Activated CD8-positive, alpha-beta T cell treated with anti-CD3 and anti-CD28 coated beads for 36 hours (primary cell): ENCODE results near the gene LMOD2. TPM values are rescaled to one million over a fixed set of nuclear protein-coding genes. Genes with fewer than 3 reads are reported as not detected.

Experiments used
- ATAC-seq: fragments of 200-7000 bp; cut with Tn5 transposase; one replicate; pipeline ENCODE4 v1.10.0; 2021; ENCODE audit warnings: mild to moderate bottlenecking, moderate library complexity
- CTCF ChIA-PET: fragments of 350-600 bp; sonication (Branson Sonifier 250); formaldehyde crosslinking; loops from one replicate; lab custom pipeline; 2021; ENCODE audit warnings: antibody characterized with exemption; lab: Charles Lee
- POLR2A ChIA-PET: fragments of 350-600 bp; sonication (Branson Sonifier 250); formaldehyde crosslinking; loops from one replicate; lab custom pipeline; 2021; ENCODE audit warnings: antibody characterized with exemption; lab: Charles Lee
- DNase-seq: peaks from one replicate; pipeline ENCODE4 v3.0.0-alpha.2; 2020
- H3K27ac Mint-ChIP-seq: one replicate; pipeline ENCODE4 v1.8.0; 2021; ENCODE audit warnings: mild to moderate bottlenecking, mixed read lengths
- H3K27me3 Mint-ChIP-seq: one replicate; pipeline ENCODE4 v1.8.0; 2021; ENCODE audit warnings: mixed read lengths
- H3K36me3 Mint-ChIP-seq: one replicate; pipeline ENCODE4 v1.8.0; 2021; ENCODE audit warnings: low read depth, mixed read lengths
- H3K4me1 Mint-ChIP-seq: one replicate; pipeline ENCODE4 v1.8.0; 2021; ENCODE audit warnings: low read depth, mixed read lengths
- H3K4me3 Mint-ChIP-seq: one replicate; pipeline ENCODE4 v1.8.0; 2021; ENCODE audit warnings: mild to moderate bottlenecking, moderate library complexity, mixed read lengths
- H3K9me3 Mint-ChIP-seq: one replicate; pipeline ENCODE4 v1.8.0; 2021; ENCODE audit warnings: mixed read lengths
- intact Hi-C: fragments of 100-400 bp; cut with micrococcal nuclease; formaldehyde crosslinking; loops from one replicate; pipeline ENCODE4 v1.10.0; 2022
- total RNA-seq, 2 experiments: library from RNA; stranded (reverse); gene quantifications; one replicate each; pipeline ENCODE4 v1.2.3, GENCODE V29; 2021
- TF ChIP-seq, protein P1 (sequence below): fragments of 200-600 bp; IDR thresholded peaks from one replicate; pipeline ENCODE4 v1.8.0; 2022; ENCODE audit warnings: antibody characterized with exemption, mild to moderate bottlenecking

LMOD2 gene, protein sequence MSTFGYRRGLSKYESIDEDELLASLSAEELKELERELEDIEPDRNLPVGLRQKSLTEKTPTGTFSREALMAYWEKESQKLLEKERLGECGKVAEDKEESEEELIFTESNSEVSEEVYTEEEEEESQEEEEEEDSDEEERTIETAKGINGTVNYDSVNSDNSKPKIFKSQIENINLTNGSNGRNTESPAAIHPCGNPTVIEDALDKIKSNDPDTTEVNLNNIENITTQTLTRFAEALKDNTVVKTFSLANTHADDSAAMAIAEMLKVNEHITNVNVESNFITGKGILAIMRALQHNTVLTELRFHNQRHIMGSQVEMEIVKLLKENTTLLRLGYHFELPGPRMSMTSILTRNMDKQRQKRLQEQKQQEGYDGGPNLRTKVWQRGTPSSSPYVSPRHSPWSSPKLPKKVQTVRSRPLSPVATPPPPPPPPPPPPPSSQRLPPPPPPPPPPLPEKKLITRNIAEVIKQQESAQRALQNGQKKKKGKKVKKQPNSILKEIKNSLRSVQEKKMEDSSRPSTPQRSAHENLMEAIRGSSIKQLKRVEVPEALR
- not detected for total RNA-seq

DNA sequence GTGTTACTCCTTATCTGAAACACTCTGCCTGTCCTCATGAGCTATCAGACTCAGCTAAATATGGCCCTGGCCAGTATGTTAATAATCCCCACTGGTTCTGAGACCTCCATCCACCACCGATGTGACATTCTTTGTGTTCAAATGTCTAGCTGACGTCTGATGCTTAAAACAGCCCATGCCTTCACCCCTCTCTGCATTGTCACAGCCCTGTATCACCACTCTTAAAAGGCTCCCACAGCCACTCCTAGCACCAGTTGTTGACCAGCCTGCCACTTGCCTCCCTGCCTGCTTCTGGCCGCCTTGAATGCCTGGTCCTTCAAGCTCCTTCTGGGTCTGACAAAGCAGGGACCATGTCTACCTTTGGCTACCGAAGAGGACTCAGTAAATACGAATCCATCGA, at the start of gene LMOD2:
Gene LMOD2, plus strand, starts transcription at position 253 of the 400 bp plus-strand sequence. Its CDS starts 98 bp downstream, at position 351.
- intact Hi-C loops, result no loop called here
- POLR2A ChIA-PET, result no interaction called here
- no peaks in the 10 kb centered on the region for H3K36me3 Mint-ChIP-seq
- H3K27me3 Mint-ChIP-seq, result peaks cover 9% of the 10 kb centered on the region
- TF ChIP-seq, protein P1, sequence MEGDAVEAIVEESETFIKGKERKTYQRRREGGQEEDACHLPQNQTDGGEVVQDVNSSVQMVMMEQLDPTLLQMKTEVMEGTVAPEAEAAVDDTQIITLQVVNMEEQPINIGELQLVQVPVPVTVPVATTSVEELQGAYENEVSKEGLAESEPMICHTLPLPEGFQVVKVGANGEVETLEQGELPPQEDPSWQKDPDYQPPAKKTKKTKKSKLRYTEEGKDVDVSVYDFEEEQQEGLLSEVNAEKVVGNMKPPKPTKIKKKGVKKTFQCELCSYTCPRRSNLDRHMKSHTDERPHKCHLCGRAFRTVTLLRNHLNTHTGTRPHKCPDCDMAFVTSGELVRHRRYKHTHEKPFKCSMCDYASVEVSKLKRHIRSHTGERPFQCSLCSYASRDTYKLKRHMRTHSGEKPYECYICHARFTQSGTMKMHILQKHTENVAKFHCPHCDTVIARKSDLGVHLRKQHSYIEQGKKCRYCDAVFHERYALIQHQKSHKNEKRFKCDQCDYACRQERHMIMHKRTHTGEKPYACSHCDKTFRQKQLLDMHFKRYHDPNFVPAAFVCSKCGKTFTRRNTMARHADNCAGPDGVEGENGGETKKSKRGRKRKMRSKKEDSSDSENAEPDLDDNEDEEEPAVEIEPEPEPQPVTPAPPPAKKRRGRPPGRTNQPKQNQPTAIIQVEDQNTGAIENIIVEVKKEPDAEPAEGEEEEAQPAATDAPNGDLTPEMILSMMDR, result no peak
- CTCF ChIA-PET, result interaction anchor here (1.3 kb wide), 1 partner anchor 31 kb away, joined by 6 read pairs; no protein-coding TSS in a partner anchor
- H3K4me3 Mint-ChIP-seq, result no peak within 1 kb of the TSS
- no peaks in the 10 kb centered on the region for H3K4me1 Mint-ChIP-seq
- H3K27ac Mint-ChIP-seq, result no peak within 1 kb of the TSS
- no peak for ATAC-seq
- DNase-seq, result no peak
- no peaks in the 10 kb centered on the region for H3K9me3 Mint-ChIP-seq

DNA sequence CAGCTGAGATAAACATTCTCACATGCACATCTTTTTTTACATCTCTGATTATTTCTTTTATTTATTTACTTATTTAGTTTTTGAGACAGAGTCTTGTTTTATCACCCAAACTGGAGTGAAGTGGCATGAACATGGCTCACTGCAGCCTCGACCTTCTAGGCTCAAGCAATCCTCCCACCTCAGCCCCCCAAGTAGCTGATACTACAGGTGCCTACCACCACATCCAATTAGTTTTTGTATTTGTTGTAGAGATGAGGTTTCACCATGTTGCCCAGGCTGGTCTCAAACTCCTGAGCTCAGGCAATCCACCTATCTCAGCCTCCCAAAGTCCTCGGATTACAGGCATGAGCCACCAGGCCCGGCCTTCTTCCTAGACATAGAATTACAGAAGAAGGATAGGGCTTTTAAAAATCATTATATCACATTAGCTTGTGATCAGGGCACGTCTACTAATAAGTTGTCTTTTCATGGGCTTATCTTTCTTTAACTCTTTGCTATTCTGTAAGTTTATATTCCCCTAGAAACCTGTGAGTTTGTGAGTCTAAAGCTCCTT, 48.2 kb upstream of the LMOD2 start:
- no peaks in the 10 kb centered on the region for H3K4me1 Mint-ChIP-seq
- H3K36me3 Mint-ChIP-seq, result no peaks in the 10 kb centered on the region
- no peak overlapping the region for H3K4me3 Mint-ChIP-seq
- ChIA-PET POLR2A (no interaction called here), CTCF (interaction anchor here (1.3 kb wide), 1 partner anchor 17 kb away, joined by 7 read pairs; no protein-coding TSS in a partner anchor)
- H3K9me3 Mint-ChIP-seq, result peaks cover 1% of the 10 kb centered on the region
- H3K27ac Mint-ChIP-seq, result no peak overlapping the region
- TF ChIP-seq, protein P1, result no peak
- intact Hi-C loops, result no loop called here
- DNase-seq, result no peak
- peaks cover 8% of the 10 kb centered on the region for H3K27me3 Mint-ChIP-seq
- no peak for ATAC-seq

DNA sequence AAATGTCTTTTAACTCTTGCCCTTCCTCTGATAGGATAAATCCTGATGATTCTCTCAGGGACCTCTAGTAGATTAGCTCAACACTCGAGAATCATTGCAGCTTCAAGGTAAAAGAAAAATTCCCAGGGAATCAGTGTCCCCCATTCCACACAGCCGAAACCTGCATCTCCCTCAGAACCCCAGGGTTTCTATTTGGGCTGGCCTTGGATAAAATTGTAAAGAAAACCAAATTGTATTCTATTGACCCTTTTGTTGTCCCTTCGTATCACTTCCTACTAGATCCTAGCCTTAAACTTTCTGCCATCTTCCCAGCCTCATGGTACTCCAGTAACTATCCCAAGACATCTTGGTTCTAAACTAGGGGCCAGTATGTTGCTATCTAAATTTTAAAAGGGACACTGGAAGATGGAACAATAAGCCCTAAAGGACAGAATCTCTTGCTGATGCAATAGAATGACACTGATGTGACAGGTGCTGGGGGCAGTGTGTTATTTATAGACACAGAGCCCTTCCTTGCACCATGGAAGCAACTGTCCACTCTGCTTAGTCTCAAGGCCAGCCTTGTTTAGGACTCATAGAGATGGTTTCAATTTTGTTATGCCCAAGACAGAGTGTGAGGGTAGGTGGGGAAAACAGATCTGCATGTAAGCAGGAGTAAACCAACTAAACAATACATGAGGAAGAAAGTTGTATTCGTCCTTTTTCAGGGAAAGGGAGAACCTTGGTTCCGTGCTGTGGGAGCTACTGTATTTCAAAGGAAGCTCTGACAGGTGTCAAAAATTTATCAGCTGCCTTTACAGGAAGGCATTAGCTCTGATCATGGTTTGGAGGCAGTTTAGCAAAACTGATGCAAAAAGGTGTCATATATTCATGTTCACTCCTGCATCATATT, 46.4 kb upstream of the LMOD2 start:
- peaks cover 1% of the 10 kb centered on the region for H3K9me3 Mint-ChIP-seq
- H3K27ac Mint-ChIP-seq, result no peak overlapping the region
- POLR2A ChIA-PET, result no interaction called here
- no peaks in the 10 kb centered on the region for H3K36me3 Mint-ChIP-seq
- H3K27me3 Mint-ChIP-seq, result peaks cover 11% of the 10 kb centered on the region
- ATAC-seq (no peak), DNase-seq (no peak)
- CTCF ChIA-PET, result interaction anchor here (2.2 kb wide), 1 partner anchor 14 kb away, joined by 8 read pairs; no protein-coding TSS in a partner anchor
- H3K4me3 Mint-ChIP-seq, result no peak overlapping the region
- TF ChIP-seq, protein P1, result no peak
- H3K4me1 Mint-ChIP-seq, result no peaks in the 10 kb centered on the region
- intact Hi-C loops, result no loop called here

DNA sequence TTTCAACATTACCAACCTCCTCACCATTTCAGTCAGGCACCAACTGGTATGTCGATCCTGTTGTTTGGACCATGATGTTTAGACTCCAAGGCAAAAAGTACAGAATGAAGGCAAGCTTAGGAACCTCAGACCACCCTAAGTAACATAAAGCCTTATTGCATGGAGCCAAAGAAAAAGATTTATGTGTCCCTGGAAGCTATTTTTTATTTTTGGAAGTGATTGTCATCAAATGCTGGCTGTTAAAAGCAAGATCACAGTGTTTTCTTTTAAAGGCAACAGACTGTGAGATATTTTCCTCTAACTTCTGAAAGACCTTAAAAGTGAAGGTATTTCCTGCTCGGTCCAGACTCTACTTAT, 45.8 kb upstream of the LMOD2 start:
- Mint-ChIP-seq H3K27ac (no peak overlapping the region), H3K27me3 (peaks cover 11% of the 10 kb centered on the region), H3K9me3 (peaks cover 1% of the 10 kb centered on the region), H3K36me3 (no peaks in the 10 kb centered on the region), H3K4me1 (no peaks in the 10 kb centered on the region), H3K4me3 (no peak overlapping the region)
- TF ChIP-seq, protein P1, result no peak
- intact Hi-C loops, result no loop called here
- DNase-seq (no peak), ATAC-seq (no peak)
- POLR2A ChIA-PET, result no interaction called here
- CTCF ChIA-PET, result interaction anchor here (0.7 to 2.2 kb wide), 2 partner anchors 14 to 35 kb away, joined by 3 to 8 read pairs; no protein-coding TSS in a partner anchor
